ENCODE data around the gene SLC4A5.

DNA sequence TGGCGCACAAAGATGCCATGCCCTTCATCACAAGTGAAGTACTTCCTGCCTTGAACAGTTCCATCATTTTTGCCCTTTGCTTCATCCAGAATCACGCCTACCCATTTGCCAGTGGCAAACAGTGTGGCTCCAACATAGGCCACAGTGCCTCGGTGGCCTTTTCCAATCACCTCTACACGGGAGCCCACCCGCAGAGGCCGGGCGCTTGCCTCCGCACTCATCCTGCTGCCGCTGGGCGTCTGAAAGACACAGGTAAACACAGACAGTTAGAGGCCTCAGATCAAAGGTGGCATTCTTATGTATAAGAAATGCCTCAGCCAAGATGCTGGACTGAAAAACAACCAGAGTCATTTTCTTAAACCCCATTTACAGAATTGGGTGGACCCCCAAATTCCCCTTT is 34.8 kb upstream of the SLC4A5 start:
- TF ChIP-seq, protein P1, sequence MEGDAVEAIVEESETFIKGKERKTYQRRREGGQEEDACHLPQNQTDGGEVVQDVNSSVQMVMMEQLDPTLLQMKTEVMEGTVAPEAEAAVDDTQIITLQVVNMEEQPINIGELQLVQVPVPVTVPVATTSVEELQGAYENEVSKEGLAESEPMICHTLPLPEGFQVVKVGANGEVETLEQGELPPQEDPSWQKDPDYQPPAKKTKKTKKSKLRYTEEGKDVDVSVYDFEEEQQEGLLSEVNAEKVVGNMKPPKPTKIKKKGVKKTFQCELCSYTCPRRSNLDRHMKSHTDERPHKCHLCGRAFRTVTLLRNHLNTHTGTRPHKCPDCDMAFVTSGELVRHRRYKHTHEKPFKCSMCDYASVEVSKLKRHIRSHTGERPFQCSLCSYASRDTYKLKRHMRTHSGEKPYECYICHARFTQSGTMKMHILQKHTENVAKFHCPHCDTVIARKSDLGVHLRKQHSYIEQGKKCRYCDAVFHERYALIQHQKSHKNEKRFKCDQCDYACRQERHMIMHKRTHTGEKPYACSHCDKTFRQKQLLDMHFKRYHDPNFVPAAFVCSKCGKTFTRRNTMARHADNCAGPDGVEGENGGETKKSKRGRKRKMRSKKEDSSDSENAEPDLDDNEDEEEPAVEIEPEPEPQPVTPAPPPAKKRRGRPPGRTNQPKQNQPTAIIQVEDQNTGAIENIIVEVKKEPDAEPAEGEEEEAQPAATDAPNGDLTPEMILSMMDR (IDR thresholded peaks at IDR 0.05): no peak
- TF ChIP-seq POLR2A (IDR thresholded peaks at IDR 0.05): no peak
